HepG2 (cell line): ENCODE data around the gene PHACTR3.

Experiments
- EHMT2 ChIP-seq: fragments of 200-600 bp; sonication (generic); IDR thresholded peaks from 2 replicates; pipeline ENCODE4 v1.7.0; 2017; ENCODE audit warnings: antibody characterized with exemption, low read depth, low read length, borderline replicate concordance
- JUND ChIP-seq: sonication (generic); formaldehyde crosslinking; IDR thresholded peaks from 2 replicates; pipeline ENCODE4 v1.8.0; 2022; ENCODE audit warnings: mild to moderate bottlenecking, missing genetic modification reagents
- KAT8 ChIP-seq: IDR thresholded peaks from 2 replicates; pipeline ENCODE4 v1.6.1; 2016; ENCODE audit warnings: missing genetic modification reagents, missing compliant biosample characterization
- MAFF ChIP-seq: IDR thresholded peaks from 2 replicates; pipeline ENCODE4 v1.6.1; 2011; ENCODE audit warnings: low read depth, low read length, improper control_type of control experiment
- PBX3 ChIP-seq: sonication (generic); formaldehyde crosslinking; IDR thresholded peaks from 2 replicates; pipeline ENCODE4 v1.8.1; 2023; ENCODE audit warnings: missing genetic modification reagents, inconsistent platforms, borderline replicate concordance
- ZNF558 ChIP-seq: sonication (generic); formaldehyde crosslinking; IDR thresholded peaks from 2 replicates; pipeline ENCODE4 v1.9.0; 2022; ENCODE audit warnings: mild to moderate bottlenecking, missing genetic modification reagents, borderline replicate concordance
- ZNF567 ChIP-seq: sonication (generic); formaldehyde crosslinking; IDR thresholded peaks from 2 replicates; pipeline ENCODE4 v1.8.1; 2023; ENCODE audit warnings: mild to moderate bottlenecking, missing genetic modification reagents, borderline replicate concordance
- ZNF580 ChIP-seq: IDR thresholded peaks from 2 replicates; pipeline ENCODE4 v1.6.1; 2016; ENCODE audit warnings: low read depth, borderline replicate concordance
- ZNF839 ChIP-seq: sonication (generic); formaldehyde crosslinking; IDR thresholded peaks from 2 replicates; pipeline ENCODE4 v1.4.0; 2020; ENCODE audit warnings: missing genetic modification reagents, mild to moderate bottlenecking, borderline replicate concordance
- ZSCAN25 ChIP-seq: sonication (generic); formaldehyde crosslinking; IDR thresholded peaks from 2 replicates; pipeline ENCODE4 v1.8.0; 2022; ENCODE audit warnings: mild to moderate bottlenecking, missing genetic modification reagents
- TF ChIP-seq, protein P1 (sequence below), 2 experiments: fragments of 450-650 bp in 1 of 2; sonication (generic) in 1 of 2; formaldehyde crosslinking in 1 of 2; IDR thresholded peaks; 2 replicates each; pipeline versions ENCODE4 v1.6.1 to v1.8.0; 2016 to 2022; ENCODE audit warnings: antibody characterized with exemption in 1 of 2, mild to moderate bottlenecking in 1 of 2, missing genetic modification reagents in 1 of 2

DNA sequence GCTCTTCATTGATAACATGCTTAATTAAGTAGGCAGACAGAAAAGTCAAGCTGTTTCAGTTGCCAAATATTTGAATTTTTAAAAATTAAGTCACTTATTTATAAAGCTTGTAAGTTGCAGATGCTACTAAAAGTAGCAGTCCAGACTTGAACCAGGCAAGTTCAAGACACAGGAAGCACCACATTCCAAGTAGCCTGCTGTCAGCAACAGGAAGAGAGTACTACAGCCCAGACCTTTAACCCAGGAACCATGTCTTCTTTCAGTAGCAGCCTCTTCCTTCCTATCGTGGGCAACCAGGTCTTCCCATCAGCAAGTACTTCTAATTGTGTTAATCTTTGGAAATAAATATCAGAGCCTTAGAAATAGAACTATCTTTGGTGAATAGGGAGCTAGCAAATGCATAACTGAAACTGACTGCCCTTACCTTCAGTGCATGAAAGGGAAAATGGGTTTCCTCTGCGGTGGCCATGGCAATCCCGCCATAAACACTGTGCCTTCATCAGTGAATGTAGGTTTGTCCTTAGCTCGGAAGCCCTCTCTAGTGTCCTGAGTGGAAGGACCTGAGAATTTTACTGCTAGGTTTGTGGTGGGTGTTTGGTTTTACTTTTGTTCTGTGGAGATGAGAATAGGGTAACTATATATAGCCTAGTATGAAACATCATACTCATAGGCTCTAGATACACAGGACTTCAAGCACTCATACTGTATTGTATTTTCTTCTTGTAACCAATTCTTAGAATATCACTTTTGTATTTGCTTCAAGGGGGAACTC is 233.5 kb downstream of the PHACTR3 start:
- TF ChIP-seq ZSCAN25 (no peak), KAT8 (CRISPR knock-in tag) (no peak), ZNF558 (CRISPR knock-in tag) (no peak), ZNF580 (CRISPR knock-in tag) (no peak), JUND (CRISPR knock-in tag) (no peak), PBX3 (CRISPR knock-in tag) (no peak), ZNF567 (CRISPR knock-in tag) (no peak), ZNF839 (CRISPR knock-in tag) (no peak), EHMT2 (no peak), MAFF (no peak)
- TF ChIP-seq, protein P1, sequence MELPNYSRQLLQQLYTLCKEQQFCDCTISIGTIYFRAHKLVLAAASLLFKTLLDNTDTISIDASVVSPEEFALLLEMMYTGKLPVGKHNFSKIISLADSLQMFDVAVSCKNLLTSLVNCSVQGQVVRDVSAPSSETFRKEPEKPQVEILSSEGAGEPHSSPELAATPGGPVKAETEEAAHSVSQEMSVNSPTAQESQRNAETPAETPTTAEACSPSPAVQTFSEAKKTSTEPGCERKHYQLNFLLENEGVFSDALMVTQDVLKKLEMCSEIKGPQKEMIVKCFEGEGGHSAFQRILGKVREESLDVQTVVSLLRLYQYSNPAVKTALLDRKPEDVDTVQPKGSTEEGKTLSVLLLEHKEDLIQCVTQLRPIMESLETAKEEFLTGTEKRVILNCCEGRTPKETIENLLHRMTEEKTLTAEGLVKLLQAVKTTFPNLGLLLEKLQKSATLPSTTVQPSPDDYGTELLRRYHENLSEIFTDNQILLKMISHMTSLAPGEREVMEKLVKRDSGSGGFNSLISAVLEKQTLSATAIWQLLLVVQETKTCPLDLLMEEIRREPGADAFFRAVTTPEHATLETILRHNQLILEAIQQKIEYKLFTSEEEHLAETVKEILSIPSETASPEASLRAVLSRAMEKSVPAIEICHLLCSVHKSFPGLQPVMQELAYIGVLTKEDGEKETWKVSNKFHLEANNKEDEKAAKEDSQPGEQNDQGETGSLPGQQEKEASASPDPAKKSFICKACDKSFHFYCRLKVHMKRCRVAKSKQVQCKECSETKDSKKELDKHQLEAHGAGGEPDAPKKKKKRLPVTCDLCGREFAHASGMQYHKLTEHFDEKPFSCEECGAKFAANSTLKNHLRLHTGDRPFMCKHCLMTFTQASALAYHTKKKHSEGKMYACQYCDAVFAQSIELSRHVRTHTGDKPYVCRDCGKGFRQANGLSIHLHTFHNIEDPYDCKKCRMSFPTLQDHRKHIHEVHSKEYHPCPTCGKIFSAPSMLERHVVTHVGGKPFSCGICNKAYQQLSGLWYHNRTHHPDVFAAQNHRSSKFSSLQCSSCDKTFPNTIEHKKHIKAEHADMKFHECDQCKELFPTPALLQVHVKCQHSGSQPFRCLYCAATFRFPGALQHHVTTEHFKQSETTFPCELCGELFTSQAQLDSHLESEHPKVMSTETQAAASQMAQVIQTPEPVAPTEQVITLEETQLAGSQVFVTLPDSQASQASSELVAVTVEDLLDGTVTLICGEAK (IDR thresholded peaks at IDR 0.05): no peak
- TF ChIP-seq, protein P1 (CRISPR knock-in tag; IDR thresholded peaks at IDR 0.05): no peak
